GM21825 (cell line): ENCODE data around the gene PACS1.
"Not testable (repeated sequence)": the region's sequence is repeated elsewhere in the genome, so short reads cannot be mapped to it uniquely, and the experiment has no call there.

Source experiments
- ATAC-seq: cut with Tn5 transposase; IDR thresholded peaks from one replicate; pipeline ENCODE4 v1.9.1; 2021; ENCODE audit warnings: mild to moderate bottlenecking, moderate library complexity; ENCODE audit not compliant: unreplicated experiment

The PACS1 gene

GRCh38 chr11:66072518-66072917, 2.4 kb downstream of the PACS1 start:
- no peak for ATAC-seq

- ATAC-seq: no peak
Measured at GRCh38 chr11:66073669-66074068, 3.6 kb downstream of the PACS1 start.

- ATAC-seq: no peak
Measured at GRCh38 chr11:66075273-66075672, 5.2 kb downstream of the PACS1 start.

- no peak for ATAC-seq
Measured at GRCh38 chr11:66076561-66076960, 6.5 kb downstream of the PACS1 start.

DNA sequence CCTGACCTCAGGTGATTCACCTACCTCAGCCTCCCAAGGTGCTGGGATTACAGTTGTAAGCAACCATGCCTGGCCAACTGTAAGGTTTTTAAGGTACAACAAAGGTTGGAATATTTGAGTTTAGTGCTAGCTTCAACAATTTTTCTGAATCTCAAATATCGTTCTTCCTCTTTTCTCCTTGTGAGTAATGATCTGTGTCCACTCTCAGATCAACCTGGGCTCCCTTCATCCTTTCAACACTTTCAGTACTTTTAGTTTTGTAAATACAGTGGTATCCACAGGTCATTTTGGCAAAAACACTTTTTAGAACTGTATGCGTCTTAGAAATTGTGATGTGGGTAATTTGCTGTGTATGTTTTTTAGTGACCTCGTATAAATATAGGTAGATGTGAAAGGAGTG, 7.9 kb downstream of the PACS1 start:
- no peak for ATAC-seq

- ATAC-seq: not testable (repeated sequence)
Measured at GRCh38 chr11:66078949-66079348, 8.9 kb downstream of the PACS1 start.

GRCh38 chr11:66080055-66080817, 10.2 kb downstream of the PACS1 start:
- no peak for ATAC-seq

DNA sequence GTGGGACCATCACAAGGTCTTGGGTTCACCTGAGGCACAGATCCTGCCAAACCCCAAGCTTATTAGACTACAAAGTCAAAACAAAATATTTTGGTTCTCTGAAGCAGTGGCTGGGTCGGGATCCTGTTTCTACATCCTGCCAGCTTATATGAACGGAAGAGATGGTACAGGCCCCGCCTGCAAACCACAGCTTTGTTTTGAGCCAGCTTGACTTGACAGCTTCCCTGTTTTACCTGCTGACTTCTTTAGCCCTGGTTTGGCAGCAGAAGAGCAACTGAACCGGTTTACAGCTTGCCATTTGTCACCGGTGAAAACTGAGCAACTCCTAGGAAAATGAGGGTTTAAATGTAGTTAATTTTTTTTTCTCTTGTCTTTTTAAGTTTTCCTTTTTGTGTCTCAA, 11.4 kb downstream of the PACS1 start:
- ATAC-seq: peak; percentile 61

DNA sequence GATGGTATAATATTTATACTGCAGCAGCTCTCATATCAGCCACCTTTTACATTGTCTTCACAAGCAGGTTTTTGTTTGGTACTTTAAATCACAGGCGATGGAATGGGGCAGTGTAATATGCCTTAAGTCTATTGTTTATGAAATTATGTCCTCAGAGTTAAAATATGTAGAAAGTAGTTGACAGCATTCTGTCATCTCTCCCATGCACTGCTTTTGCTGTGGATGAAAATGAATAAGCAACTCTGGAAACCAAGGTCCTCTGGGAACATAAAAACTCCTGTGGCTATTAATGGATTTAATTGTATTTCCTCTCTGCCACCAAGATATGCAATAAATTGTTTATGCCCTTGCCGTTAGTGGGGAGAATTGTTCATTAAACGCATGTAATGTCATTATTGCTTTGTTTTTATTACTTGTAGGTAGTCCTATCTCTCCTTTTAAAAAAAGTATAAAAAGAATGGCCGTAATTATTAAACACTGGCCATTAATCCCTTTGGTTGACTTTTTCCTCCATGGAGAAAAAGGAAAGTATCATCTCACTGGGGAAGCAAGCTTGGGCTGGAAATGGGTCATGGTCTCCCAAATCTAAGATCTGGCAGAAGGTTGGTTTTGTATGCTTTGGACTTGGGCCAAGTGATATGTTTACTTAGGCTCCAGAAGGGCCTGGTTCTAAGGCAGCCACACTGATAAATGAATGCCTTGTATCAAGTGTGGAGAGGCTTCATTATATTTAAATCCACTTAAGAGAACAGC, 13.1 kb downstream of the PACS1 start:
- ATAC-seq: no peak

DNA sequence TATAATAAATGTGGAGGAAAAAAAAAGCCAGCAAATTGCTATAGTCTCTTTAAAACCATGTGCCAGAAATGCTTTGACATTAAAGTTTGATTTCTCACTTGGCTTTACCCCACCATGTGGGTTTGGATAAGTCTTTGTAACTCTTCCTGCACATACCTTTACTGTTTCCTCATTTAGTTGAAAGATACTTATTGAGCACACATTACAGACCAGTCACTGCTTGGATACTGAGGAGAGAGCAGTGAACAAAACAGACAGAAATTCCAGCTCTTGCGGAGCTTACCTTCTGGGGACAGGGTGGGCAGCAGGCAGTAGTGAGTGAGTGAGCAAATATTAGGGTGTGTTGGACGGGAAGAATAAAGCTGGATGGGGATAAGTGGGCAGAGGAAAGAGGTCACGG, 13.7 kb downstream of the PACS1 start:
- no peak for ATAC-seq

DNA sequence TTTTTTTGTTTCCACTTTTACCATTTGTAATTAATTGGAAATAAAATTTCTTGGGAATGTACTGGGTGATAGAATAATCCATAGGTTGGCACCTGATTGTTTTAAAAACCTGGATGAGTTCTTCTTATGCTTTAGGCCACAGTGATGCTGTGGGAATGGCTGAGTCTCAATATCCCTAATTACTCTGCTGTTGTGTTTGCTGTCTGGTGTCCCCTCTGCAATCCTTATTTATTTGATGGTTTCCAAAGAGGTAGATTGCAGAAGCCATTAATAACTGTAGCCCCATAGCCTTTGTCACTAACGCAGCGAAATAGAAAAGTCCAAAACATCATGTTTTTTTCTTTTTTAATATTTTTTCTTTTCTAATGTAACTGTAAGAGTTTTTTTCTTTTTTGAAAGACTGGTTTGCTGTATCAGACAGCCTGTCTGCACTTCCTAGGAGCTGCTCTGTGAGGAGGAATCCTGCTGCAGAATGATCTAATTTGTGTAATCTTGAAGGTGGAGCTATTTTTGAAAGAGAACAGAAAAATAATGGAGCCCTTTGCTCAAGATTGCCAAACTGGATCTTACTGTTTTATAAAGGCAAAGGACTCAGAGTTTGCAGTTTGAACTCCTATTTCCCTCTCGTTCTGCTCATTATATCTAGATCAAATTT, 14.9 kb downstream of the PACS1 start:
- no peak for ATAC-seq

DNA sequence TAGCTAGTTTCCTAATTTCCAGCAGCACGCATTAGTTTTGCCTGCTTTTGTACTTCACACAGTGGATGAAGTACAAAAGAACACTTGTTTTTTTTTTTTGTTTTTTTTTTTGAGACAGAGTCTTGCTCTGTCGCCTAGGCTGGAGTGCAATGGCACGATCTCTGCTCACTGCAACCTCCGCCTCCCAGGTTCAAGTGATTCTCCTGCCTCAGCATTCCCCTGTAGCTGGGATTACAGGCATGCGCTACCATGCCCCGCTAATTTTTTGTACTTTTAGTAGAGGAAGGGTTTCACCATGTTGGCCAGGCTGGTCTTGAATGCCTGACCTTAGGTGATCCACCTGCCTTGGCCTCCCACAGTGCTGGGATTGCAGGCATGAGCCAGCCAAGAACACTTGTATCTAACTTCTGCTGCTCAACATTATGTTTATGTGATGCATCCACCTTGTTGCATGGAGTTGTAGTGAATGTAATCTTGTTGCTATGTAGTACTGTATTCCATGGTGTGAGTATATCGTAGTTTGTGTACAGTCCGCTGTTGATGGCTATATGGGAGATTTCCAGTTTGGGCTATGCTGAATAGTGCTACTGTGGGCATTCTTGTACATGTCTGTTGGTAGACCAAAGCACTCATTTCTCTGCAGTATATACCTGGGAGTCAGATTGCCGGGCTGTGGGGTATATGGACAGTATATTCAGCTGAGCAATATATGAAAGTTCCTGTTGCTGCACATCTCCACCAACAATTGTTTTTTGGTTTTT, 17.3 kb downstream of the PACS1 start:
- ATAC-seq: no peak

GRCh38 chr11:66089067-66089466, 19.0 kb downstream of the PACS1 start:
- no peak for ATAC-seq

- ATAC-seq: no peak
Measured at GRCh38 chr11:66090288-66090687, 20.2 kb downstream of the PACS1 start.

- ATAC-seq: not testable (repeated sequence)
Measured at GRCh38 chr11:66092125-66092524, 22.1 kb downstream of the PACS1 start.

GRCh38 chr11:66099746-66100145, 29.7 kb downstream of the PACS1 start:
- ATAC-seq: not testable (repeated sequence)

- peak; percentile 82 for ATAC-seq
Measured at GRCh38 chr11:66100272-66101065, 30.4 kb downstream of the PACS1 start.

- ATAC-seq: peak; percentile 21
Measured at GRCh38 chr11:66101066-66101464, 31.0 kb downstream of the PACS1 start.

DNA sequence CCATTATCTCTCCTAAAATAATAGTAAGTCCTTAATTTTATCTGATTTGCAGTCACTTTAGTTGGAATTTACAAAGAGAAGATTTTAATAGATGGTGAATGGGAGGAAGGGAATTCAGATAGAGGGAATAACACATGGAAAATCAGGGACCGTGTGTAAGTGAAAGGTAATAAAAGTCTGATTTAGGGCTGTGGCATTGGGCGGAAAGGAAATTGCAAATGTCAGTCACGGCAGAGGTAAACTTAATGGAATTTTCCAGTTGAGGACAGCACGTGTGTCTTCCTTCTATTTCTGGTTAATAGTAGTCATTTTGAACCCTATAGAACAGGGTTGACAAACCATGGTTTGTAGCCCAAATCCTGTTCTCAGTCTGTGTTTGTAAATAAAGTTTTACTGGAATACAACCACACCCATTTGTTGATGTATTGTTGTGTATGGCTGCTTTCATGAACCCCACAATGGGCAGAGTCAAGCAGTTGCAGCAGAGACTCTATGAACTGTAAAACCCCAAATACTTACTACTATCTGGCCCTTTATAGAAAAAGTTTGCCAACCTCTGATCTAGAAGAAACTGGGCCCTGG, 34.1 kb downstream of the PACS1 start:
- ATAC-seq: no peak
